Amniotic stem cell (primary cell): ENCODE data around the gene PTPRD.

Experiments used
- DNase-seq: peaks from one replicate; lab custom pipeline; 2025; lab: John Stamatoyannopoulos, UW

Gene PTPRD

GRCh38 chr9:8492679-8493078 lies 2120.1 kb downstream of the PTPRD start:
- no peak for DNase-seq

GRCh38 chr9:8492024-8492423 lies 2120.8 kb downstream of the PTPRD start:
- no peak for DNase-seq

GRCh38 chr9:8491563-8491962 lies 2121.2 kb downstream of the PTPRD start:
- DNase-seq = no peak

- no peak for DNase-seq
Observed at GRCh38 chr9:8489835-8490234, 2123.0 kb downstream of the PTPRD start.

DNA sequence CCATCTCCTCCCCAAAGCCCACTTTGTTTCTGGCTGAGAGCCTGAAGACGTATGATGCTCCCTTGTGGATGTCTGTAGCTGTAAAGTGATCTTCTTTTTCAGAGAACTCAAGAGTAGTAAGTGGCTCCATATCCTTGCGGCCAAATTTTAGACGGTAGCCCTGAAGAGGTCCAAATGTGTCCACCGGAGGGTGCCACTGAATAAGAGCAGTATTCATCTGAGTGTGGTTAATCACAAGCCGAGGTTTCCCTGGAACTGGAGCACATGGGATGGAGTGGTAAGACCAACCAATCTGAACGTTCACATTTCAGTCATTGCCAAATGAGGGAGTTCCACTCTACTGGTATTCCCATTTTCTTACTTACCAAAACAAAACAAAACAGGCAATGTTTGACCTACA lies 2126.7 kb downstream of the PTPRD start:
- no peak for DNase-seq

DNA sequence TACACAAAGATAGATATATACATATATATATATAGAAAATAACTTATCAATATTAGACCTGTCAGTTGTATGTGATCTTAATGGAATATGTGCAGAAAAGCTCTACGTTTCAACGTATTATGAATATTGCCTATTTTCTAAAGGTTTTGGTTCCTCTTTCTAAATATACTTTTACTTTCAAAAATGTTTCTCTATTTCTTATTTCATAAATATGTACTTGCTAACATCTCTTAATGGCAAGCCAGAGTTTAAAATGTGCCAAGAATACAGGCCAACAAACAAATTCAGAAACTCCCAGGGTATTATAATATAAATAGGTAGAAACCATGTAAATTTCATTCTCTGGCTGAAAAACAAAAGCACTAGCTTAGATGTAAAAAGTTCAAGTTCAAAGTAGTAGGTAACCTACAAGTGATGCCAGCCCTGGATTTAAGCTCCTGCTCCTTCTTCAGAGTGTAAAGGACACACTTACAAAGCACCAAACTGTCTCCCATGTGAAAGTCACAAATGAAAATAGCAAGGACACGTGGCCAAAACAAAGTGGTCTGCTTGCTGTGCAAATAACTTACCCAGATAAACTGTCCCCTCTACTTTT lies 2128.1 kb downstream of the PTPRD start:
- DNase-seq = no peak

- no peak for DNase-seq
Observed at GRCh38 chr9:8477450-8477849, 2135.4 kb downstream of the PTPRD start.

DNA sequence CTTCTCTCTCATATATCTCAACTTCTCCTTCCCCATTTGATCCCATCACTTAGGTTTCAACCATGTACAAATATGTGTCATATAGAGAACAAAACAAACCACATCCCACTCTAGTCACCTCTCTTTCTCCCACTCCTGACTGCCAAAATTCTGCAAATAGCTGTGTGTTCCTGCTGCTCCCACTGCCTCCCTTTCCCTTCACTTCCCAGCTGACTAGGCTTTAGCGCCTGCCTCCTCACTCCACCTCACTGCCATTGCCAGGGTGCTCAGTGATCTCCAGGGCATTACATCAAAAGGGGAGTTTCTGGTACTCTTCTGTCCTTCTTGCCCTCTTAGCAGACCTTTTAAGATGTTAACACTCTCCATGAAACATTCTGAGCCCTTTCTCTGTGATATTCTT lies 2137.9 kb downstream of the PTPRD start:
- no peak for DNase-seq

- no peak for DNase-seq
Observed at GRCh38 chr9:8473244-8474020, 2139.4 kb downstream of the PTPRD start.

DNA sequence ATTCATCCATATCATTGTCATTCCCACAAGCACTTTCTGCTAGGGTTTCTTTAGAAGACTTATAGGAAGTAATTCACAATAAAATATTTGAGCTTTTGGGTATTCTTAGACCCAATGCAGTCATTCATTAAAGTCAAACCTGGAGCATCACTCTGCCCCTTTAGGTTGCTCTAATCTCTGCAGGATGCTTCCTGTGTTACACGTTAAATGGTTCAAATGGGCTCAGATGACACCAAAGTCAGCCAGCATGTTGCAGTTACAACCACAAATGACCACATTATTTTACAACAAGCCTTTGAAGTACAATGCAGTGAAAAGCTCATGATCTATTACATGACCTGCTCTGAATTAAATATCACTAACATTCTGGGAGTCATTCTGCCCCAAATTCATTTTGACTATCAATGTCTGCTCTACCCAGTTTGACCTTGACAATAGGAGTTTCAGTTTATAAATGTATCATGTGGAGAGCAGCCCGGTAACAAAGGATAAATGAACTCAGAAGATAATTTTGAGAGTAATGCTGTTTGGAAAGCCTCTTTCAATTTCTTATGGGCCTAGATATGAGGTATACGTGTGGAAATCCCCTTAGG lies 2144.7 kb downstream of the PTPRD start:
- DNase-seq = no peak

- DNase-seq = no peak
Observed at GRCh38 chr9:8457816-8458215, 2155.0 kb downstream of the PTPRD start.

GRCh38 chr9:8457055-8457454 lies 2155.7 kb downstream of the PTPRD start:
- DNase-seq = no peak

- no peak for DNase-seq
Observed at GRCh38 chr9:8456344-8456743, 2156.5 kb downstream of the PTPRD start.

- DNase-seq = no peak
Observed at GRCh38 chr9:8450810-8451545, 2161.8 kb downstream of the PTPRD start.

DNA sequence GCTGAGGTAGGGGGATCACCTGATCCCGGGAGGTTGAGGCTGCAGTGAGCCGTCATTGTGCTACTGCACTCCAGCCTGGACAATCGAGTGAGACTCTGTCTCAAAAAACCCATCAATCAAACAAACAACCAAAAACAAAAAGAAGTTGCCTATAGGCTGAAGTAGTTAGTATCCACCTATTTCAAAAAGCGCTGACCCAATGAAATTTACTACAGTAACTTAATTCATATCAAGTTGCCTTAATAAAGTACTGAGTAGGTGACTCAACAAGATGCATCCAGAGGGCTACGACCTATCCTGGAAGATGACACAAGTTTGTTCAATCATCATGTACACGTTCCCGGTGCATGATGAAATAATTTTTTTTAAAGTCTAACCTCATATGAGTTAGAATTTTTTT lies 2164.6 kb downstream of the PTPRD start:
- no peak for DNase-seq

- no peak for DNase-seq
Observed at GRCh38 chr9:8447601-8448000, 2165.2 kb downstream of the PTPRD start.

DNA sequence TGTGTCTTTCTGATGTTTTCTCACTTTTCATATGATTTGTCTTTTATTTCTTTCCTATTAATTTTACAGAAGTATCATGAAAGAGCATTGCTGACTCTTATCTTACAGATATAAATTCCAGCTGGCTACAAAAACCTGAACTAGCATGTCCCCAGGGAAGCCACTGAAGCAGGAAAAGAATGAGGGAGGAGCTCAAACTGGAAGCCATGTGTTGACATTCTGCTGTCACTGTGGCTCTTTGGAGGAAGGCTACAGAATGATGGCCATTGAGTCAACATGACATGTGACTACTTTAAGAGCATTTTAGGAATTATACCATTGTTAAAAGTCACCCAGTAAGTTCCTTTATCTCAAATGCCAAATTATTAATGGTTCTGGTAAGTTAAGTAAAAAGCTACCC lies 2174.9 kb downstream of the PTPRD start:
- DNase-seq = no peak

DNA sequence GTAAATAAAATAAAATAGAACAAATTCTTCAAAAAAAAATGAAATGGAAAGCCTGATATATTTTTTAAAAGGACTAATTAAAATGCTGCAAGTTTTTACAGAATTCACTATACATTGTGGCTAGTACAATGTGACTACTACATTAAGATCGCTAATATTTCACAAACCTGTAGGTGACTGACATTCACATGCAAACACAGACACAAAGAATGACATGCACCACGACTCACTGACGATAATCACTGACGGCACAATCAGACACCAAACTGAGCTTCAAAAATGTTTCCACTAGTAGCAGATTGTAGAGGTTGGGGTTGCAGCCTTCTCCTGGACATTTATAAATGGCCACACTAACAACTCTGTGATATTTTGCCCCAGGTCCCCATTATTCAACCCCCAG lies 2175.5 kb downstream of the PTPRD start:
- no peak for DNase-seq

GRCh38 chr9:8436786-8437185 lies 2176.0 kb downstream of the PTPRD start:
- no peak for DNase-seq

DNA sequence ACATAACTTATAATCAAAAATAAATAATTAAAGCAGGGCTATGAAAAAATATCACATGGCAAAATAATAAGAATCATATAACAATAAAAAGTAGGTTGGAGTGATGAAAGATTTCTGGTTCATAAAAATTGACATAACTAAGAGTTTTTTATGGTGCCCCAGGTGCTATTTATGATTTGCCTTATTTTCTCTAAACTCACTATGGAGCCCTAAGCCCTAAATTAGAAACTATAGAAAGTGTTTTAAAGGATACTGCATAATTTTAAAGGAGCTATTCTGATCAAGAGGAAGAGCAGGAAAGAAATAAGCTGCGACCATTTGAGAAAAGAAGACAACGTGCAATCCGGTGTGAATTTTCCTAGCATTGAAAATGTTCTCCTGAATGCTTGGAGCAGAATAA lies 2178.2 kb downstream of the PTPRD start:
- no peak for DNase-seq

DNA sequence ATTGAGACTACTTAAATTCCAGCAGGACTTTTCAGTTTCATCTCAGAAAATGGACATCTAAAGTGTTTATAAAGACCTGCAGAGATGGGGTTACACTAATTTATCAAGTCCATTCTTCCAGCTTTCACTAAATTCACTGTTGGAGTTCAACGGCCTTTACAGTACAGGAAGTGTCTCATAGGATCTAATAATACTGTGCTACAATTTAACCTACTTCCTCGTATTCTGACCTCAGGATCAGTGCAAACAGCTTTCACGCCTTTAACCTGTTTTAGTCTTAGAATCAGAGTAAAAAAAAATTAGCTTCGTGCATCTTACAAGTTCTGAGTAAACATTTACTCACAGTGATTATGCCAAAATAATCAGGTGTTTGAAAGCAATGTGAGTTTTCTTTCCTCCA lies 2180.6 kb downstream of the PTPRD start:
- no peak for DNase-seq

DNA sequence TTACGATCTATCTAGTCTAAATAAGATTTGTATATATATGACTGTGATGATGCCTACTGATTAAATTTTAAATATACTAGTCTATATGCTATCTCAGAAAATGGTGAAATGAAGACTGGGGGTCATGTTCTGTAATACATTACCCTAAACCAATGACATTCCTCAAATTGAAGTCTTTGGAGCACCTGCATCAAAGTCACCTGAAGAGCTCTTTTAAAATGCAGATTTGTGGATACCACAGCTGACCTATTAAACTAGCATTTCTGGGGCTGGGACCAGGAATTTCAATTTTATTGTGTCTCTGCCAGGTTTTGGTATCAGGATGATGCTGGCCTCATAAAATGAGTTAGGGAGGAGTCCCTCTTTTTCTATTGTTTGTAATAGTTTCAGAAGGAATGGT lies 2181.3 kb downstream of the PTPRD start:
- no peak for DNase-seq

DNA sequence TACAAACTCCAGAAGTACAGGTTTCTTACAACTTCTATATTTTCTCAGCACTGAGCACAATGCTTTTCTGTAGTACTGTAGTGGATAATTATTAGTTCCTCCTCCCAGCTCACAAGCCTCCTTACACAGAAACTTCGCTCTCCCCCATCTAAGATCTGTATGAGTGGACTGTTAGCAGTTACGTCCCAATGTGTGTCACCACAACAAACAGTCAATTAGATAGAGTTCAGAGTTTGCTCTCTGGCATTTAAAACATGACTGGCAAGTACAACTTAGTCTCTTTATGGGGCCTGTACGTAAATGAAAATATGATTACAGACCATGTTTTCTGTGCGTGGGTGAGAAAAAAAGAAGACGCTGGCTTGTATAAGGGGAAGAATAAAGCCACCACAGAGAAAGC lies 2181.9 kb downstream of the PTPRD start:
- DNase-seq = no peak
